ENCODE results near the gene TAS2R50.

The TAS2R50 gene

DNA sequence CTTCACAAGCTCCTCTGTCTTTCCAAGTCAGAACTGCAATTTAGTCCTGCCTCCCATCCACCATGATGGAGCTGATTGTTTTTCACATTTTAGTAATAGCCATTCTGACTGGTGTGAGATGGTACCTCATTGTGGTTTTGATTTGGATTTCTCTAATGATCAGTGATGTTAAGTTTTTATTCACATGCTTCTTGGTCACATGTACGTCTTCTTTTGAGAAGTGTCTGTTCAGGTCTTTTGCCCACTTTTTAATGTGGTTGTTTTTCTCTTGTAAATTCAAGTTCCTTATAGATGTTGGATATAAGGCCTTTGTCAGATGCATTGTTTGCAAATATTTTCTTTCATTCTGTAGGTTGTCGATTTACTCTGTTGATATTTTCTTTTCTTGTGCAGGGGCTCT is 43.5 kb downstream of the TAS2R50 start:
- DNase-seq = no peak

DNA sequence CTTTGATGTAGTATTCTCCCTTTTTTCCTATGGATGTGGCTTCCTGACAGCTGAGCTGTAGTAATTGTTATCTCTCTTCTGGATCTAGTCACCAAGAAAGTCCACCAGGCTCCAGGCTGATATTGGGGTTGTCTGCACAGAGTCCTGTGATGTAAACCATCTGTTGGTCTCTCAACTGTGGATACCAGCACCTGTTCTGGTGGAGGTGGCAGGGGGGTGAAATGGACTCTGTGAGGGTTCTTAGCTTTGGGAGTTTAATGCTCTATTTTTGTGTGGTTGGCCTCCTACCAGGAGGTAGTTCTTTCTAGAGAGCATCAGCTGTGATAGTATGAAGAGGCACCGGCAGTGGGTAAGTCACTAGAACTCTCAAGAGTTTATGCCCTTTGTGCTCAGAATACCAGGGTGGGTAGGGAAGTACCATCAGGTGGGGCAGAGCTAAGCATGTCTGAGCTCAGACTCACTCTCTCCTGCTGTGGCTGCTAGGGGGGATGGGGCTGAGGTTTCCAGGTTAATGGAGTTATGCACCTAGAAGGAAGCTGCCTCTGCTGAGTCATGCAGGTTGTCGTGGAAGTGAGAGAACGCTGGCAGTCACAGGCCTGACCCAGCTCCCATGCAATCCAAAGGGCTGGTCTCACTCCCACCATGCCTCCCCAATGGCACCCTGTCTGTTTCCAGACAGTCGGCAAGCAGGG is 44.6 kb downstream of the TAS2R50 start:
- no peak for DNase-seq

DNA sequence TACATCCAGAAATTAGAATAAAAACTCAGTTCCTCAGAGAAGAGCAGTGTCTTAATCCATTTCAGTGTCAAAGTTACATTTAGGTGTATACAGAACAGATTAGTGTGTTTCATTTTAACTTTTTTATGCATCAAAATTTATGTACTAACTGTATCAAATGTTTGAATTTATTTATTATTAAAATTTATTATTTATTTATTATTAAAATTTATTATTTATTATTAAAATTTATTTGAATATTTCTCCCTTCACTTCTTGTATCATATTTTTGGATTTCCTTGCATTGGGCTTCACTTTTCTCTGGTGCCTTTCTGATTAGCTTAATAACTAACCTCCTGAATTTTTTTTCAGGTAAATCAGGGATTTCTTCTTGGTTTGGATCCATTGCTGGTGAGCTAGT is 45.3 kb downstream of the TAS2R50 start:
- no peak for DNase-seq

DNA sequence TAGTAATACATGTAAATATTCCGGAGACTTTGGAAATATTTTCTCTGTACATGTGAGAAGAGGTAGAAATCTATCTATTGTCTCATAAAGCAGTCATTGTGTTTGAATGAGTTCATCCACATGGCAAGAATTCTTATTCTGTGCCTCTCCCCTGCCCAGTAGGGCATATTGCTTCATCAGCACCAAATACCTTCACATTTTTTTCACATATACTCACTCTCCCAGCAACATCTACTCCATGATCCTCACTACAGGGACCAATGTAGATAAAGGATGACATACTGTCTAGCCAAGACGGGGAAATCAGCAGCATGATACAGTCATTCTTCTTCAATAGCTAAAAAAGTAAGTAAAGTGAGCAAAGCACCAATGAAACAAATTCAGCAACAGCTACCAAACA is 46.3 kb downstream of the TAS2R50 start:
- no peak for DNase-seq

DNA sequence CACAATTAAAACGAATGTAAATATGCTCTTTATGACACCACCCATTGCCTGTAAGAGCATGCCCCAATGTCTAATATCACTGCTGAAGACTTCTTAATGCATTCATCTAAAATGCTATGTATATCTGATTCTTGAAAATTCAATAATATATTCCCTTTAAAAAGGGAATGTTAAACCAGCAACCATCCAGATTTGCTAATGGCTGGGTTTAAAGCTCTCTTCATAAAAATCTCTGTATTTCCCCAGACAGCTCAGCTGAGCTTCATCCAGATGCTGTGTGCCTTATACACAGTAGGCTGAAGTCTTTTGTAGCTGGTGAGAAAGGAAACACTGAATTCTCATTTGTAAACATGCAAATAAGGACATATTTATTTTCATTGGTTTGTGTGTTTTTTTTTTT is 47.5 kb downstream of the TAS2R50 start, which contains the start of gene TAS2R14:
TSS of gene TAS2R14 (minus strand) at position 101 of the 400 bp plus-strand sequence. CDS start at position 45, 56 bp downstream.
- DNase-seq = no peak

DNA sequence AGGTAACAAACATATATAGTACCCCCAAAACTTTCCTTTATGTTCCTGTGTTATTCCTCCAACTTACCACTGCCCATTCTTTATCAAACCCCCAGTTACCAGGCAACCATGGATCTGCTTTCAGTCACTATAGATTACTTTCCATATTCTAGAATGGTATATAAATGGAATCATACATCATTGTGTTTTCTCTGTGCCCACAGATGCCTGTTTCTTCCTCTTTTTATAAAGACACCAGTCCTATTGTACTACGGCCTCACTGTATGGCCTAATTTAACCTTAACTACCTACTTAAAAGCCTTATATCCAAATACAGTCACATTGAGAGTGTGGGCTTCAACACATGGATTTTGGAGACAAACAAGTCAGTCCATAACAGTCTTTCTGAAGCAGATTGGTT is 50.2 kb downstream of the TAS2R50 start:
- no peak for DNase-seq
